K562 (cell line): ENCODE measurements around the gene ZNF750. TPM values are rescaled to one million over a fixed set of nuclear protein-coding genes. Genes with fewer than 3 reads are reported as not detected.
A peak's percentile ranks its signal among the peaks of the same experiment; 100 is the strongest.

Source experiments
- CBX1 ChIP-seq: sonication (generic); IDR thresholded peaks from 2 replicates; pipeline ENCODE4 v1.6.1; 2016; ENCODE audit warnings: antibody characterized with exemption, low read depth, mild to moderate bottlenecking
- CHD4 ChIP-seq: fragments of 200-600 bp; sonication (generic); IDR thresholded peaks from 3 replicates; pipeline ENCODE4 v1.6.1; 2012; ENCODE audit warnings: low read depth, mild to moderate bottlenecking, mixed read lengths, low read length, inconsistent platforms; ENCODE audit not compliant: insufficient read depth, insufficient replicate concordance, poor library complexity, severe bottlenecking
- CTCF ChIP-seq, 3 experiments: IDR thresholded peaks in 2 of 3; conservative IDR thresholded peaks in 1 of 3; 2 replicates each; pipeline ENCODE4 v1.5.1; 2011 to 2012; ENCODE audit warnings: low read length in 3 of 3, mild to moderate bottlenecking in 3 of 3, control low read depth in 2 of 3, improper control_type of control experiment in 1 of 3, inconsistent platforms in 1 of 3, low read depth in 1 of 3, mixed read lengths in 1 of 3, moderate library complexity in 1 of 3; ENCODE audit not compliant: insufficient read depth in 2 of 3
- ELK3 ChIP-seq: fragments of 450-650 bp; formaldehyde crosslinking; IDR thresholded peaks from 2 replicates; pipeline ENCODE4 v1.4.0; 2020; ENCODE audit warnings: mild to moderate bottlenecking
- ERF ChIP-seq: fragments of 450-650 bp; formaldehyde crosslinking; IDR thresholded peaks from 2 replicates; pipeline ENCODE4 v1.4.0; 2020; ENCODE audit warnings: mild to moderate bottlenecking, mixed read lengths
- SMAD4 ChIP-seq: fragments of 250-450 bp; sonication (Bioruptor Pico); conservative IDR thresholded peaks from 2 replicates; pipeline ENCODE4 v1.8.0; 2021; ENCODE audit warnings: inconsistent platforms, mild to moderate bottlenecking, moderate library complexity
- STAG1 ChIP-seq: sonication (generic); formaldehyde crosslinking; IDR thresholded peaks from 2 replicates; pipeline ENCODE4 v1.5.0; 2020; ENCODE audit warnings: missing genetic modification reagents, borderline replicate concordance
- TFAP4 ChIP-seq: sonication (generic); formaldehyde crosslinking; IDR thresholded peaks from 2 replicates; pipeline ENCODE4 v1.8.0; 2022; ENCODE audit warnings: missing genetic modification reagents, mild to moderate bottlenecking, moderate library complexity, borderline replicate concordance
- ZC3H4 ChIP-seq: sonication (generic); formaldehyde crosslinking; IDR thresholded peaks from 2 replicates; pipeline ENCODE4 v1.9.0; 2021; ENCODE audit warnings: missing genetic modification reagents, borderline replicate concordance
- polyA plus RNA-seq, 8 experiments: library from polyadenylated mRNA; depleted of rRNA in 4 of 8; stranded (reverse) in 5 of 8; unstranded in 3 of 8; fragments of >200 nt; fragmentation: Nextera tagmentation in 2 of 8; fragmentation: Illumina TruSeq in 1 of 8; extraction: Ambion mirVana in 2 of 8; extraction: Trizol in 1 of 8; gene quantifications; 2 replicates each; pipeline versions ENCODE4 v1.2.1 to v1.2.3, GENCODE V29; 2011 to 2014; ENCODE audit warnings: inconsistent platforms in 1 of 8, missing spikeins in 1 of 8
- total RNA-seq, 7 experiments: library from RNA; depleted of rRNA in 6 of 7; stranded (reverse); fragments of >200 nt in 6 of 7; fragmentation: Illumina TruSeq in 2 of 7; extraction: Trizol in 2 of 7; gene quantifications; 2 replicates each; pipeline versions ENCODE4 v1.2.1 to v1.2.3, GENCODE V29; 2011 to 2021; ENCODE audit warnings: low replicate concordance in 1 of 7
- TF ChIP-seq, protein P1 (sequence below), 2 experiments: fragments of 450-650 bp; formaldehyde crosslinking in 1 of 2; IDR thresholded peaks; 2 replicates each; pipeline versions ENCODE4 v1.4.0 to v1.6.1; 2014 to 2020; ENCODE audit warnings: mild to moderate bottlenecking in 2 of 2, borderline replicate concordance in 1 of 2, low read depth in 1 of 2
- TF ChIP-seq, protein P2 (sequence below), 2 experiments: IDR thresholded peaks in 1 of 2; conservative IDR thresholded peaks in 1 of 2; 2 replicates each; pipeline ENCODE4 v1.6.1; 2016; ENCODE audit warnings: low read depth in 2 of 2, mild to moderate bottlenecking in 1 of 2, missing compliant biosample characterization in 1 of 2, missing genetic modification characterization in 1 of 2, moderate library complexity in 1 of 2

ZNF750 gene
- total and polyA plus RNA-seq, 9 of the 15 experiments (the other 6 are each of a cell fraction or from before 2014, with no cell fraction given) = not detected

DNA sequence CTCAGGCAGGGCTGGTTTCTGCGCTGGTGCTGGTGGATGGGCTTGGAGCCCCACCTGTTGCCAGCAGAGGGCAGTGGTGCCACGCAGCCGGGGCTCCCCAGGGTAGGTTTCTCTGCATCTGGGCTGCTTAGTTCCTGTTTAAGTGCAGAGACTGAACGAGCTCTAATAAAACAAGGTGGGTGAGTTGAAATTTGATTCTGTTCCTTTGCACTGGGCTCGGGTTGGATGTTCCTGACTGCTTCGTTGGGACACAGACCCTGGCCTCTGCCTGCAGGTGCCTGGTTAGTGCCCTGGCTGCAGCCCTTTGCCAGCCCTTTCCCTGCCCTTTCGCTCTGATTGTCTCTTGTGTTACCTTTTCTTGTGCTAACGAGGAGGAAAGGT lies 57.9 kb downstream of the ZNF750 start (continued):
- TF ChIP-seq, protein P1, sequence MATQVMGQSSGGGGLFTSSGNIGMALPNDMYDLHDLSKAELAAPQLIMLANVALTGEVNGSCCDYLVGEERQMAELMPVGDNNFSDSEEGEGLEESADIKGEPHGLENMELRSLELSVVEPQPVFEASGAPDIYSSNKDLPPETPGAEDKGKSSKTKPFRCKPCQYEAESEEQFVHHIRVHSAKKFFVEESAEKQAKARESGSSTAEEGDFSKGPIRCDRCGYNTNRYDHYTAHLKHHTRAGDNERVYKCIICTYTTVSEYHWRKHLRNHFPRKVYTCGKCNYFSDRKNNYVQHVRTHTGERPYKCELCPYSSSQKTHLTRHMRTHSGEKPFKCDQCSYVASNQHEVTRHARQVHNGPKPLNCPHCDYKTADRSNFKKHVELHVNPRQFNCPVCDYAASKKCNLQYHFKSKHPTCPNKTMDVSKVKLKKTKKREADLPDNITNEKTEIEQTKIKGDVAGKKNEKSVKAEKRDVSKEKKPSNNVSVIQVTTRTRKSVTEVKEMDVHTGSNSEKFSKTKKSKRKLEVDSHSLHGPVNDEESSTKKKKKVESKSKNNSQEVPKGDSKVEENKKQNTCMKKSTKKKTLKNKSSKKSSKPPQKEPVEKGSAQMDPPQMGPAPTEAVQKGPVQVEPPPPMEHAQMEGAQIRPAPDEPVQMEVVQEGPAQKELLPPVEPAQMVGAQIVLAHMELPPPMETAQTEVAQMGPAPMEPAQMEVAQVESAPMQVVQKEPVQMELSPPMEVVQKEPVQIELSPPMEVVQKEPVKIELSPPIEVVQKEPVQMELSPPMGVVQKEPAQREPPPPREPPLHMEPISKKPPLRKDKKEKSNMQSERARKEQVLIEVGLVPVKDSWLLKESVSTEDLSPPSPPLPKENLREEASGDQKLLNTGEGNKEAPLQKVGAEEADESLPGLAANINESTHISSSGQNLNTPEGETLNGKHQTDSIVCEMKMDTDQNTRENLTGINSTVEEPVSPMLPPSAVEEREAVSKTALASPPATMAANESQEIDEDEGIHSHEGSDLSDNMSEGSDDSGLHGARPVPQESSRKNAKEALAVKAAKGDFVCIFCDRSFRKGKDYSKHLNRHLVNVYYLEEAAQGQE (IDR thresholded peaks at IDR 0.05; ENCODE audit: borderline replicate concordance) = peak; percentile 91
- TF ChIP-seq, protein P1 (CRISPR knock-in tag; IDR thresholded peaks at IDR 0.05; ENCODE audit: low read depth) = no peak
- TF ChIP-seq SMAD4 (no peak), CTCF (IDR thresholded peaks at IDR 0.05 in 2 of 3, conservative IDR thresholded peaks at IDR 0.05 in 1 of 3; ENCODE audit: insufficient read depth in 2 of 3, low read depth in 1 of 3, low read length in 3 of 3) (peak; percentile 85 to 93 (median 89)), TFAP4 (CRISPR knock-in tag) (peak; percentile 43; the same call in 1 of the 2 replicates), ERF (no peak), CHD4 (no peak), ELK3 (CRISPR knock-in tag) (no peak), CBX1 (no peak), STAG1 (CRISPR knock-in tag) (peak; percentile 90; the same call in 1 of the 2 replicates), ZC3H4 (no peak)
- TF ChIP-seq, protein P2, sequence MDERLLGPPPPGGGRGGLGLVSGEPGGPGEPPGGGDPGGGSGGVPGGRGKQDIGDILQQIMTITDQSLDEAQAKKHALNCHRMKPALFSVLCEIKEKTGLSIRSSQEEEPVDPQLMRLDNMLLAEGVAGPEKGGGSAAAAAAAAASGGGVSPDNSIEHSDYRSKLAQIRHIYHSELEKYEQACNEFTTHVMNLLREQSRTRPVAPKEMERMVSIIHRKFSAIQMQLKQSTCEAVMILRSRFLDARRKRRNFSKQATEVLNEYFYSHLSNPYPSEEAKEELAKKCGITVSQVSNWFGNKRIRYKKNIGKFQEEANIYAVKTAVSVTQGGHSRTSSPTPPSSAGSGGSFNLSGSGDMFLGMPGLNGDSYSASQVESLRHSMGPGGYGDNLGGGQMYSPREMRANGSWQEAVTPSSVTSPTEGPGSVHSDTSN (CRISPR knock-in tag; IDR thresholded peaks at IDR 0.05; ENCODE audit: low read depth) = no peak
- TF ChIP-seq, protein P2 (tag; conservative IDR thresholded peaks at IDR 0.05; ENCODE audit: low read depth) = no peak
